Neural progenitor cell (in vitro differentiated cells): ENCODE data around the gene FBN2. TPM values are rescaled to one million over a fixed set of nuclear protein-coding genes. Genes with fewer than 3 reads are reported as not detected.
A peak's percentile ranks its signal among the peaks of the same experiment; 100 is the strongest.

Experiments used
- DNase-seq: peaks from one replicate; pipeline ENCODE4 v3.0.0-alpha.2; 2016; ENCODE audit warnings: low spot score
- H2AFZ ChIP-seq: fragments of 200-600 bp; sonication (generic); replicated peaks from 2 replicates; pipeline ENCODE4 v1.6.1; 2016; ENCODE audit warnings: antibody characterized with exemption
- H3F3A ChIP-seq: fragments of 200-600 bp; sonication (generic); 2 replicates; pipeline ENCODE4 v1.6.1; 2016; ENCODE audit warnings: antibody characterized with exemption, low read depth
- H3K27ac ChIP-seq: fragments of 200-600 bp; sonication (generic); 2 replicates; pipeline ENCODE4 v1.5.1; 2016; ENCODE audit warnings: mild to moderate bottlenecking
- H3K27me3 ChIP-seq: fragments of 200-600 bp; sonication (generic); 2 replicates; pipeline ENCODE4 v1.6.1; 2016; ENCODE audit warnings: mild to moderate bottlenecking, moderate library complexity
- H3K36me3 ChIP-seq: fragments of 200-600 bp; sonication (generic); 2 replicates; pipeline ENCODE4 v1.5.1; 2016
- H3K4me1 ChIP-seq: fragments of 200-600 bp; sonication (generic); 2 replicates; pipeline ENCODE4 v1.6.1; 2016; ENCODE audit warnings: mixed run types
- H3K4me2 ChIP-seq: fragments of 200-600 bp; sonication (generic); 2 replicates; pipeline ENCODE4 v1.6.1; 2016
- H3K4me3 ChIP-seq: fragments of 200-600 bp; sonication (generic); 2 replicates; pipeline ENCODE4 v1.5.1; 2016
- H3K79me2 ChIP-seq: fragments of 200-600 bp; sonication (generic); 2 replicates; pipeline ENCODE4 v1.6.1; 2016; ENCODE audit warnings: low read depth
- H3K9ac ChIP-seq: fragments of 200-600 bp; sonication (generic); 2 replicates; pipeline ENCODE4 v1.6.1; 2016
- H3K9me3 ChIP-seq: fragments of 200-600 bp; sonication (generic); 2 replicates; pipeline ENCODE4 v1.5.1; 2016; ENCODE audit warnings: low read depth
- H4K20me1 ChIP-seq: fragments of 200-600 bp; sonication (generic); 2 replicates; pipeline ENCODE4 v1.6.1; 2016; ENCODE audit warnings: low read depth
- H3K27ac Mint-ChIP-seq: 3 replicates; pipeline ENCODE4 v1.8.0; 2021; ENCODE audit warnings: mixed read lengths
- H3K27me3 Mint-ChIP-seq: 2 replicates; pipeline ENCODE4 v1.8.0; 2022; ENCODE audit warnings: low read depth, mild to moderate bottlenecking, inconsistent platforms, moderate library complexity, mixed read lengths; ENCODE audit not compliant: insufficient read depth
- H3K36me3 Mint-ChIP-seq: 3 replicates; pipeline ENCODE4 v1.8.0; 2021; ENCODE audit warnings: mixed read lengths
- H3K4me1 Mint-ChIP-seq: 3 replicates; pipeline ENCODE4 v1.8.0; 2021; ENCODE audit warnings: mixed read lengths
- H3K4me3 Mint-ChIP-seq: 3 replicates; pipeline ENCODE4 v1.8.0; 2021; ENCODE audit warnings: mild to moderate bottlenecking, moderate library complexity, mixed read lengths
- H3K9me3 Mint-ChIP-seq: 3 replicates; pipeline ENCODE4 v1.8.0; 2020; ENCODE audit warnings: mixed read lengths
- CTCF ChIP-seq: fragments of 200-600 bp; sonication (generic); IDR thresholded peaks from 2 replicates; pipeline ENCODE4 v1.5.1; 2017; ENCODE audit warnings: antibody characterized with exemption, mild to moderate bottlenecking
- EZH2 ChIP-seq: fragments of 200-600 bp; sonication (generic); IDR thresholded peaks from 2 replicates; pipeline ENCODE4 v1.6.1; 2017; ENCODE audit warnings: antibody characterized with exemption, mild to moderate bottlenecking, moderate library complexity
- EZH2phosphoT487 ChIP-seq: fragments of 200-600 bp; sonication (generic); IDR thresholded peaks from 2 replicates; pipeline ENCODE4 v1.6.1; 2017; ENCODE audit warnings: antibody characterized with exemption
- total RNA-seq: library from RNA; depleted of rRNA; stranded (reverse); fragments of >200 nt; gene quantifications from 2 replicates; pipeline ENCODE4 v1.2.3, GENCODE V29; 2015; ENCODE audit warnings: low replicate concordance

Gene FBN2
- total RNA-seq, 1 donor from 2014 or later: 88.1 TPM

- Histone ChIP-seq H3K27me3 (no peaks in the 10 kb centered on the region), H3K4me3 (no peak overlapping the region), H3K4me1 (peaks cover 7% of the 10 kb centered on the region), H3K36me3 (no peaks in the 10 kb centered on the region), H3K4me2 (no peak overlapping the region), H4K20me1 (no peaks in the 10 kb centered on the region), H3F3A (no peaks in the 10 kb centered on the region), H3K27ac (no peak overlapping the region), H3K9me3 (no peaks in the 10 kb centered on the region), H3K9ac (no peak overlapping the region), H3K79me2 (no peaks in the 10 kb centered on the region), H2AFZ (no peak overlapping the region)
- Mint-ChIP-seq H3K27me3 (peaks cover 2% of the 10 kb centered on the region), H3K4me3 (no peak overlapping the region), H3K36me3 (peaks cover 18% of the 10 kb centered on the region), H3K27ac (no peak overlapping the region), H3K9me3 (peaks cover 10% of the 10 kb centered on the region), H3K4me1 (peaks cover 2% of the 10 kb centered on the region)
- TF ChIP-seq EZH2phosphoT487 (no peak), EZH2 (no peak), CTCF (no peak)
- peak; percentile 32 for DNase-seq
These were observed 46.8 kb downstream of the FBN2 start for GRCh38 chr5:128491291-128491690.

- no peaks in the 10 kb centered on the region for H3K36me3 ChIP-seq
- no peak overlapping the region for H3K27ac ChIP-seq
- H3K27ac Mint-ChIP-seq: no peak overlapping the region
- H3K9me3 Mint-ChIP-seq: peaks cover 7% of the 10 kb centered on the region
- no peaks in the 10 kb centered on the region for H3K79me2 ChIP-seq
- H3K27me3 Mint-ChIP-seq: peaks cover 2% of the 10 kb centered on the region
- no peaks in the 10 kb centered on the region for H3K9me3 ChIP-seq
- no peak for DNase-seq
- no peaks in the 10 kb centered on the region for H3F3A ChIP-seq
- H3K4me2 ChIP-seq: no peak overlapping the region
- no peak overlapping the region for H2AFZ ChIP-seq
- H3K4me3 ChIP-seq: no peak overlapping the region
- no peak overlapping the region for H3K9ac ChIP-seq
- TF ChIP-seq EZH2 (no peak), EZH2phosphoT487 (no peak), CTCF (no peak)
- peaks cover 7% of the 10 kb centered on the region for H3K4me1 ChIP-seq
- H4K20me1 ChIP-seq: no peaks in the 10 kb centered on the region
- peaks cover 2% of the 10 kb centered on the region for H3K4me1 Mint-ChIP-seq
- no peaks in the 10 kb centered on the region for H3K27me3 ChIP-seq
- peaks cover 18% of the 10 kb centered on the region for H3K36me3 Mint-ChIP-seq
- no peak overlapping the region for H3K4me3 Mint-ChIP-seq
These were observed 47.3 kb downstream of the FBN2 start for GRCh38 chr5:128490761-128491160.

GRCh38 chr5:128487041-128487440 is 51.0 kb downstream of the FBN2 start:
- no peak for DNase-seq
- no peaks in the 10 kb centered on the region for H3K9me3 Mint-ChIP-seq
- Histone ChIP-seq H2AFZ (no peak overlapping the region), H3K4me1 (peaks cover 4% of the 10 kb centered on the region), H3K9ac (no peak overlapping the region), H3K9me3 (no peaks in the 10 kb centered on the region), H3K27ac (no peak overlapping the region), H4K20me1 (no peaks in the 10 kb centered on the region), H3K36me3 (no peaks in the 10 kb centered on the region), H3K4me2 (no peak overlapping the region), H3F3A (no peaks in the 10 kb centered on the region), H3K27me3 (no peaks in the 10 kb centered on the region), H3K4me3 (no peak overlapping the region), H3K79me2 (no peaks in the 10 kb centered on the region)
- H3K4me1 Mint-ChIP-seq: peaks cover 2% of the 10 kb centered on the region
- H3K27ac Mint-ChIP-seq: no peak overlapping the region
- no peak overlapping the region for H3K4me3 Mint-ChIP-seq
- TF ChIP-seq EZH2phosphoT487 (no peak), EZH2 (no peak), CTCF (no peak)
- peaks cover 13% of the 10 kb centered on the region for H3K36me3 Mint-ChIP-seq
- H3K27me3 Mint-ChIP-seq: no peaks in the 10 kb centered on the region
